ENCODE data around the gene CLPSL1.

GRCh38 chr6:35765739-35766138, 15.1 kb upstream of the CLPSL1 start:
- TF ChIP-seq CTCF (conservative IDR thresholded peaks at IDR 0.05; ENCODE audit: low read depth, low read length) (no peak), MXI1 (IDR thresholded peaks at IDR 0.05; ENCODE audit: borderline replicate concordance, low read depth, low read length) (no peak)
